ENCODE data around the gene CD19.
"Not testable (repeated sequence)": the region's sequence is repeated elsewhere in the genome, so short reads cannot be mapped to it uniquely, and the experiment has no call there.

The CD19 gene

GRCh38 chr16:28935924-28936783, 4.4 kb downstream of the CD19 start:
- peak; percentile 61 to 76 (median 66) for DNase-seq (ENCODE audit: low read depth in 2 of 3, low spot score in 2 of 3)

- DNase-seq (ENCODE audit: low read depth in 2 of 3, low spot score in 2 of 3): no peak
These were observed 5.0 kb downstream of the CD19 start for GRCh38 chr16:28936784-28937155.

- no peak for DNase-seq (ENCODE audit: low read depth in 2 of 3, low spot score in 2 of 3)
These were observed 5.6 kb downstream of the CD19 start for GRCh38 chr16:28937222-28937876.

GRCh38 chr16:28938721-28939120, 7.0 kb downstream of the CD19 start:
- DNase-seq (ENCODE audit: low read depth in 2 of 3, low spot score in 2 of 3): no peak

- not testable (repeated sequence) for DNase-seq (ENCODE audit: low read depth in 2 of 3, low spot score in 2 of 3)
These were observed 8.1 kb downstream of the CD19 start for GRCh38 chr16:28939825-28940224.

- DNase-seq (ENCODE audit: low read depth in 2 of 3, low spot score in 2 of 3): no peak
These were observed 11.5 kb downstream of the CD19 start for GRCh38 chr16:28943281-28943680.

GRCh38 chr16:28946681-28947080, 14.9 kb downstream of the CD19 start:
- no peak for DNase-seq (ENCODE audit: low read depth in 2 of 3, low spot score in 2 of 3)

- DNase-seq (ENCODE audit: low read depth in 2 of 3, low spot score in 2 of 3): peak; percentile 98 to 99 (median 99)
These were observed 19.1 kb downstream of the CD19 start, which contains the start of gene NFATC2IP for GRCh38 chr16:28950648-28951409. Gene NFATC2IP (plus strand): TSS chr16:28950937. CDS start chr16:28951012, 75 bp downstream.

- DNase-seq (ENCODE audit: low read depth in 2 of 3, low spot score in 2 of 3): no peak
These were observed 19.7 kb downstream of the CD19 start for GRCh38 chr16:28951410-28951943.

- no peak for DNase-seq (ENCODE audit: low read depth in 2 of 3, low spot score in 2 of 3)
These were observed 26.4 kb downstream of the CD19 start for GRCh38 chr16:28958216-28958615.

GRCh38 chr16:28958836-28959235, 27.1 kb downstream of the CD19 start:
- no peak for DNase-seq (ENCODE audit: low read depth in 2 of 3, low spot score in 2 of 3)

GRCh38 chr16:28964072-28964471, 32.3 kb downstream of the CD19 start:
- no peak for DNase-seq (ENCODE audit: low read depth in 2 of 3, low spot score in 2 of 3)

GRCh38 chr16:28964496-28964895, 32.7 kb downstream of the CD19 start:
- DNase-seq (ENCODE audit: low read depth in 2 of 3, low spot score in 2 of 3): no peak

- DNase-seq (ENCODE audit: low read depth in 2 of 3, low spot score in 2 of 3): no peak
These were observed 35.4 kb downstream of the CD19 start for GRCh38 chr16:28967156-28967555.

GRCh38 chr16:28969696-28970095, 37.9 kb downstream of the CD19 start:
- DNase-seq (ENCODE audit: low read depth in 2 of 3, low spot score in 2 of 3): not testable (repeated sequence)

- DNase-seq (ENCODE audit: low read depth in 2 of 3, low spot score in 2 of 3): no peak
These were observed 42.3 kb downstream of the CD19 start for GRCh38 chr16:28974007-28974436.

GRCh38 chr16:28974437-28975157, 42.8 kb downstream of the CD19 start, which contains the start of gene SPNS1:
Gene SPNS1 (plus strand): TSS chr16:28974778. CDS start chr16:28975152, 374 bp downstream.
- peak; percentile 73 to 91 (median 86) for DNase-seq (ENCODE audit: low read depth in 2 of 3, low spot score in 2 of 3)

- DNase-seq (ENCODE audit: low read depth in 2 of 3, low spot score in 2 of 3): no peak
These were observed 43.4 kb downstream of the CD19 start for GRCh38 chr16:28975158-28975599.

- DNase-seq (ENCODE audit: low read depth in 2 of 3, low spot score in 2 of 3): no peak
These were observed 46.2 kb downstream of the CD19 start for GRCh38 chr16:28977703-28978662.

Data from activated CD8-positive, alpha-beta memory T cell treated with anti-CD3 and anti-CD28 coated beads for 48 hours (primary cell).